Right lobe of liver (tissue), 6 donors: ENCODE measurements around the gene GPRIN3. TPM values are rescaled to one million over a fixed set of nuclear protein-coding genes. Genes with fewer than 3 reads are reported as not detected.
A peak's percentile ranks its signal among the peaks of the same experiment; 100 is the strongest.

ENCODE experiments used
- ATAC-seq, 4 donors: fragments of 200-7000 bp; cut with Tn5 transposase; one replicate each; pipeline ENCODE4 v1.9.1; 2020; ENCODE audit warnings: mild to moderate bottlenecking in 4 of 4, moderate library complexity in 4 of 4
- DNase-seq, 3 donors: peaks; one replicate each; pipeline ENCODE4 v3.0.0-alpha.2; 2020
- H3K27ac ChIP-seq, 3 donors: fragments of 200-600 bp; one replicate each; pipeline ENCODE4 v1.8.0; 2022
- H3K27me3 ChIP-seq, 2 donors: fragments of 200-600 bp; one replicate each; pipeline ENCODE4 v1.8.0; 2022
- H3K36me3 ChIP-seq, 4 donors: fragments of 200-600 bp; sonication (generic) in 1 of 4; one replicate each; pipeline versions ENCODE4 v1.5.1 to v1.8.0; 2017 to 2022; ENCODE audit warnings: control low read depth in 1 of 4
- H3K4me1 ChIP-seq, 4 donors: fragments of 200-600 bp; sonication (generic) in 1 of 4; one replicate each; pipeline versions ENCODE4 v1.5.1 to v1.8.0; 2017 to 2022; ENCODE audit warnings: control low read depth in 1 of 4
- H3K4me3 ChIP-seq, 3 donors: fragments of 200-600 bp; one replicate each; pipeline ENCODE4 v1.8.0; 2022
- H3K9me3 ChIP-seq, 4 donors: fragments of 200-600 bp; sonication (generic) in 1 of 4; one replicate each; pipeline versions ENCODE4 v1.5.1 to v1.8.0; 2017 to 2022; ENCODE audit warnings: control low read depth in 1 of 4
- CTCF ChIP-seq, 4 donors: fragments of 200-600 bp in 3 of 4; fragments of 450-650 bp in 1 of 4; IDR thresholded peaks; one replicate each; pipeline versions ENCODE4 v1.5.1 to v1.8.0; 2016 to 2022; ENCODE audit warnings: antibody characterized with exemption in 4 of 4, mild to moderate bottlenecking in 2 of 4
- POLR2A ChIP-seq: fragments of 450-650 bp; IDR thresholded peaks from one replicate; pipeline ENCODE4 v1.6.1; 2017; ENCODE audit warnings: antibody characterized with exemption, mild to moderate bottlenecking
- WGBS: methylation state at CpG from one replicate; pipeline ENCODE4 v1.1.6; 2018; ENCODE audit warnings: low coverage, low lambda C conversion rate; ENCODE audit not compliant: insufficient coverage; ENCODE audit errors: missing lambda C conversion rate; 5-methylcytosine and 5-hydroxymethylcytosine counted together
- intact Hi-C, 2 donors: fragments of 100-400 bp; cut with DNase I; formaldehyde crosslinking; loops; one replicate each; pipeline versions ENCODE4 v1.11.2 to v1.14.1; 2022
- total RNA-seq, 6 experiments: library from RNA; depleted of rRNA in 2 of 6; stranded (reverse); fragments of >200 nt in 2 of 6; fragmentation: NEBNext Ultra II Directional in 3 of 6; extraction: Animal tissue kit (Norgen Biotek cat#: 25700) in 3 of 6; gene quantifications; one replicate each; pipeline versions ENCODE4 v1.1.0 to v1.2.4, GENCODE V29; 2016 to 2023
- donor health status: DM: no; HTN: yes; CAD: no.
- donor health status: DM: no; HTN: no; CAD: no.
- donor health status: DM: no; HTN: no; CAD: no.
- donor health status: DM: no; HTN: yes; CAD: no.
- donor health status: DM: no; HTN: yes; CAD: no.

Gene GPRIN3
- total RNA-seq, 6 experiments from 2014 or later = 0.29 to 7.9 (median 3.9) TPM

GRCh38 chr4:89247951-89248350 is 59.6 kb downstream of the GPRIN3 start:
- Histone ChIP-seq H3K27ac (no peak overlapping the region), H3K36me3 (no peaks in the 10 kb centered on the region), H3K4me1 (peaks cover 0 to 6% (median 0%) of the 10 kb centered on the region in 4 donors), H3K27me3 (no peaks in the 10 kb centered on the region), H3K9me3 (no peaks in the 10 kb centered on the region), H3K4me3 (no peak overlapping the region)
- WGBS = 93% methylated on average over 12 of the region's 13 CpGs
- intact Hi-C loops = no loop called here
- ATAC-seq (no peak), DNase-seq (no peak)
- no peak for TF ChIP-seq POLR2A
- TF ChIP-seq CTCF (IDR thresholded peaks at IDR 0.05) = no peak

GRCh38 chr4:89245459-89245858 is 62.1 kb downstream of the GPRIN3 start:
- Histone ChIP-seq H3K27ac (no peak overlapping the region), H3K36me3 (no peaks in the 10 kb centered on the region), H3K9me3 (no peaks in the 10 kb centered on the region), H3K4me3 (no peak overlapping the region), H3K27me3 (no peaks in the 10 kb centered on the region), H3K4me1 (no peaks in the 10 kb centered on the region)
- intact Hi-C loops = no loop called here
- DNase-seq = no peak
- peak; percentile 60 to 83 (median 71) for ATAC-seq
- TF ChIP-seq CTCF (IDR thresholded peaks at IDR 0.05) (no peak), POLR2A (no peak)
- 55% methylated on average over 2 of the region's 2 CpGs for WGBS

- intact Hi-C loops = no loop called here
- H3K36me3 ChIP-seq = no peaks in the 10 kb centered on the region
- no peaks in the 10 kb centered on the region for H3K27me3 ChIP-seq
- no peak overlapping the region for H3K4me3 ChIP-seq
- no peak overlapping the region for H3K27ac ChIP-seq
- TF ChIP-seq CTCF (IDR thresholded peaks at IDR 0.05) = no peak
- no peaks in the 10 kb centered on the region for H3K4me1 ChIP-seq
- no peak for ATAC-seq
- H3K9me3 ChIP-seq = no peaks in the 10 kb centered on the region
- no peak for DNase-seq
Measured at GRCh38 chr4:89243733-89244252, 63.8 kb downstream of the GPRIN3 start.

GRCh38 chr4:89242864-89243732 is 64.5 kb downstream of the GPRIN3 start:
- ATAC-seq (peak in 2 of 4 donors; percentile 40 to 72), DNase-seq (no peak)
- TF ChIP-seq POLR2A = no peak
- no peak for TF ChIP-seq CTCF (IDR thresholded peaks at IDR 0.05)
- H3K9me3 ChIP-seq = no peaks in the 10 kb centered on the region
- no peaks in the 10 kb centered on the region for H3K4me1 ChIP-seq
- intact Hi-C loops = no loop called here
- no peak overlapping the region for H3K4me3 ChIP-seq
- no peaks in the 10 kb centered on the region for H3K36me3 ChIP-seq
- WGBS = 58% methylated on average over 5 of the region's 5 CpGs
- no peaks in the 10 kb centered on the region for H3K27me3 ChIP-seq
- no peak overlapping the region for H3K27ac ChIP-seq
